ENCODE measurements around the gene SPTLC1. TPM values are rescaled to one million over a fixed set of nuclear protein-coding genes. Genes with fewer than 3 reads are reported as not detected.
"Not testable (repeated sequence)": the region's sequence is repeated elsewhere in the genome, so short reads cannot be mapped to it uniquely, and the experiment has no call there.

The SPTLC1 gene
- total RNA-seq, 1 donor from 2014 or later: 45.9 TPM

- Mint-ChIP-seq H3K4me1 (ENCODE audit: low read depth, unreplicated experiment) (peaks cover 4% of the 10 kb centered on the region), H3K36me3 (ENCODE audit: unreplicated experiment) (no peaks in the 10 kb centered on the region), H3K9me3 (ENCODE audit: unreplicated experiment) (peaks cover 7% of the 10 kb centered on the region), H3K27me3 (ENCODE audit: unreplicated experiment) (peaks cover 3% of the 10 kb centered on the region), H3K27ac (ENCODE audit: unreplicated experiment) (no peak overlapping the region), H3K4me3 (ENCODE audit: unreplicated experiment) (no peak overlapping the region)
- TF ChIP-seq CTCF (IDR thresholded peaks at IDR 0.05; ENCODE audit: partially characterized antibody, unreplicated experiment): no peak
- no peak for DNase-seq
Measured at GRCh38 chr9:92160786-92161185, 45.6 kb upstream of the SPTLC1 start.

- Mint-ChIP-seq H3K27me3 (ENCODE audit: unreplicated experiment) (no peaks in the 10 kb centered on the region), H3K27ac (ENCODE audit: unreplicated experiment) (no peak overlapping the region), H3K36me3 (ENCODE audit: unreplicated experiment) (no peaks in the 10 kb centered on the region), H3K4me1 (ENCODE audit: low read depth, unreplicated experiment) (peaks cover 7% of the 10 kb centered on the region), H3K9me3 (ENCODE audit: unreplicated experiment) (peaks cover 5% of the 10 kb centered on the region), H3K4me3 (ENCODE audit: unreplicated experiment) (no peak overlapping the region)
- DNase-seq: no peak
- TF ChIP-seq CTCF (IDR thresholded peaks at IDR 0.05; ENCODE audit: partially characterized antibody, unreplicated experiment): no peak
Measured at GRCh38 chr9:92159058-92159457, 43.8 kb upstream of the SPTLC1 start.

- Mint-ChIP-seq H3K36me3 (ENCODE audit: unreplicated experiment) (no peaks in the 10 kb centered on the region), H3K4me3 (ENCODE audit: unreplicated experiment) (no peak overlapping the region), H3K27ac (ENCODE audit: unreplicated experiment) (no peak overlapping the region), H3K4me1 (ENCODE audit: low read depth, unreplicated experiment) (peaks cover 7% of the 10 kb centered on the region), H3K27me3 (ENCODE audit: unreplicated experiment) (no peaks in the 10 kb centered on the region), H3K9me3 (ENCODE audit: unreplicated experiment) (peaks cover 3% of the 10 kb centered on the region)
- no peak for TF ChIP-seq CTCF (IDR thresholded peaks at IDR 0.05; ENCODE audit: partially characterized antibody, unreplicated experiment)
- no peak for DNase-seq
Measured at GRCh38 chr9:92158097-92158601, 42.9 kb upstream of the SPTLC1 start.

GRCh38 chr9:92155736-92156135, 40.5 kb upstream of the SPTLC1 start:
- not testable (repeated sequence) for H3K36me3 Mint-ChIP-seq (ENCODE audit: unreplicated experiment)

GRCh38 chr9:92155221-92155620, 40.0 kb upstream of the SPTLC1 start:
- no peak for TF ChIP-seq CTCF (IDR thresholded peaks at IDR 0.05; ENCODE audit: partially characterized antibody, unreplicated experiment)
- no peaks in the 10 kb centered on the region for H3K36me3 Mint-ChIP-seq (ENCODE audit: unreplicated experiment)
- DNase-seq: no peak
- peaks cover 2% of the 10 kb centered on the region for H3K9me3 Mint-ChIP-seq (ENCODE audit: unreplicated experiment)
- H3K4me1 Mint-ChIP-seq (ENCODE audit: low read depth, unreplicated experiment): peaks cover 7% of the 10 kb centered on the region
- H3K4me3 Mint-ChIP-seq (ENCODE audit: unreplicated experiment): no peak overlapping the region
- peak overlapping the region; percentile 85 for H3K27ac Mint-ChIP-seq (ENCODE audit: unreplicated experiment)
- no peaks in the 10 kb centered on the region for H3K27me3 Mint-ChIP-seq (ENCODE audit: unreplicated experiment)

More at GRCh38 chr9:92155736-92156135, 40.5 kb upstream of the SPTLC1 start:
- not testable (repeated sequence) for H3K4me3 Mint-ChIP-seq (ENCODE audit: unreplicated experiment); H3K4me1 Mint-ChIP-seq (ENCODE audit: low read depth, unreplicated experiment); DNase-seq; H3K27me3 Mint-ChIP-seq (ENCODE audit: unreplicated experiment); H3K9me3 Mint-ChIP-seq (ENCODE audit: unreplicated experiment)
- H3K27ac Mint-ChIP-seq (ENCODE audit: unreplicated experiment): peak overlapping the region; percentile 85

GRCh38 chr9:92153466-92154415, 38.5 kb upstream of the SPTLC1 start:
- not testable (repeated sequence) for DNase-seq; H3K27me3 Mint-ChIP-seq (ENCODE audit: unreplicated experiment); H3K27ac Mint-ChIP-seq (ENCODE audit: unreplicated experiment); H3K9me3 Mint-ChIP-seq (ENCODE audit: unreplicated experiment); H3K36me3 Mint-ChIP-seq (ENCODE audit: unreplicated experiment); H3K4me3 Mint-ChIP-seq (ENCODE audit: unreplicated experiment)
- peaks cover 10% of the 10 kb centered on the region for H3K4me1 Mint-ChIP-seq (ENCODE audit: low read depth, unreplicated experiment)
